T-helper 1 cell treated with Interleukin-12 subunit alpha and Interleukin-12 subunit beta and Interleukin-4 antibody, amounts not matched to agents 30 μg/mL and 1 μg/mL, for 36 hours (primary cell): ENCODE data around the gene ITGA3.
"Not testable (repeated sequence)": the region's sequence is repeated elsewhere in the genome, so short reads cannot be mapped to it uniquely, and the experiment has no call there.

Experiments
- H3K27ac Mint-ChIP-seq: one replicate; pipeline ENCODE4 v1.8.0; 2021; ENCODE audit warnings: mild to moderate bottlenecking, mixed read lengths
- H3K27me3 Mint-ChIP-seq: one replicate; pipeline ENCODE4 v1.8.0; 2021; ENCODE audit warnings: low read depth, mixed read lengths
- H3K36me3 Mint-ChIP-seq: one replicate; pipeline ENCODE4 v1.8.0; 2021; ENCODE audit warnings: low read depth, mixed read lengths
- H3K4me1 Mint-ChIP-seq: one replicate; pipeline ENCODE4 v1.8.0; 2021; ENCODE audit warnings: low read depth, mixed read lengths
- H3K4me3 Mint-ChIP-seq: one replicate; pipeline ENCODE4 v1.8.0; 2021; ENCODE audit warnings: mild to moderate bottlenecking, moderate library complexity, mixed read lengths
- H3K9me3 Mint-ChIP-seq: one replicate; pipeline ENCODE4 v1.8.0; 2021; ENCODE audit warnings: mixed read lengths

Gene ITGA3

GRCh38 chr17:50052822-50053653, 2.9 kb upstream of the ITGA3 start:
- Mint-ChIP-seq H3K27ac (no peak overlapping the region), H3K4me3 (peak overlapping the region; percentile 4), H3K4me1 (peaks cover 54% of the 10 kb centered on the region), H3K27me3 (no peaks in the 10 kb centered on the region), H3K36me3 (peaks cover 5% of the 10 kb centered on the region), H3K9me3 (no peaks in the 10 kb centered on the region)

- H3K9me3 Mint-ChIP-seq, result no peaks in the 10 kb centered on the region
- peaks cover 58% of the 10 kb centered on the region for H3K4me1 Mint-ChIP-seq
- H3K36me3 Mint-ChIP-seq, result peaks cover 5% of the 10 kb centered on the region
- no peak overlapping the region for H3K4me3 Mint-ChIP-seq
- H3K27ac Mint-ChIP-seq, result no peak overlapping the region
- H3K27me3 Mint-ChIP-seq, result no peaks in the 10 kb centered on the region
Observed at GRCh38 chr17:50053654-50053960, 2.3 kb upstream of the ITGA3 start.

- Mint-ChIP-seq H3K27me3 (no peaks in the 10 kb centered on the region), H3K9me3 (no peaks in the 10 kb centered on the region), H3K4me1 (peaks cover 49% of the 10 kb centered on the region), H3K36me3 (peaks cover 3% of the 10 kb centered on the region), H3K27ac (peak overlapping the region; percentile 85), H3K4me3 (peak overlapping the region; percentile 90)
Observed at GRCh38 chr17:50055055-50055425, 870 bp upstream of the ITGA3 start.

GRCh38 chr17:50056217-50056960, 479 bp downstream of the ITGA3 start:
- Mint-ChIP-seq H3K27ac (peak overlapping the region; percentile 67), H3K36me3 (peaks cover 3% of the 10 kb centered on the region), H3K4me1 (peaks cover 36% of the 10 kb centered on the region), H3K9me3 (no peaks in the 10 kb centered on the region), H3K27me3 (no peaks in the 10 kb centered on the region), H3K4me3 (peak overlapping the region; percentile 90)

GRCh38 chr17:50056961-50057330, 1.0 kb downstream of the ITGA3 start:
- H3K27me3 Mint-ChIP-seq, result no peaks in the 10 kb centered on the region
- H3K27ac Mint-ChIP-seq, result peak overlapping the region; percentile 67
- H3K36me3 Mint-ChIP-seq, result peaks cover 3% of the 10 kb centered on the region
- H3K4me3 Mint-ChIP-seq, result peak overlapping the region; percentile 90
- H3K9me3 Mint-ChIP-seq, result no peaks in the 10 kb centered on the region
- peaks cover 31% of the 10 kb centered on the region for H3K4me1 Mint-ChIP-seq

- Mint-ChIP-seq H3K27me3 (no peaks in the 10 kb centered on the region), H3K4me1 (peaks cover 28% of the 10 kb centered on the region), H3K4me3 (peak overlapping the region; percentile 82), H3K9me3 (no peaks in the 10 kb centered on the region), H3K27ac (peak overlapping the region; percentile 39), H3K36me3 (peaks cover 3% of the 10 kb centered on the region)
Observed at GRCh38 chr17:50057521-50057991, 1.6 kb downstream of the ITGA3 start.

GRCh38 chr17:50058296-50058953, 2.5 kb downstream of the ITGA3 start:
- peaks cover 3% of the 10 kb centered on the region for H3K36me3 Mint-ChIP-seq
- H3K4me1 Mint-ChIP-seq, result peaks cover 22% of the 10 kb centered on the region
- H3K27me3 Mint-ChIP-seq, result no peaks in the 10 kb centered on the region
- H3K4me3 Mint-ChIP-seq, result peak overlapping the region; percentile 49
- no peak overlapping the region for H3K27ac Mint-ChIP-seq
- H3K9me3 Mint-ChIP-seq, result no peaks in the 10 kb centered on the region

GRCh38 chr17:50059256-50059655, 3.3 kb downstream of the ITGA3 start:
- Mint-ChIP-seq H3K4me3 (no peak overlapping the region), H3K9me3 (no peaks in the 10 kb centered on the region), H3K27ac (no peak overlapping the region), H3K36me3 (peaks cover 3% of the 10 kb centered on the region), H3K27me3 (no peaks in the 10 kb centered on the region), H3K4me1 (peaks cover 22% of the 10 kb centered on the region)

- H3K4me3 Mint-ChIP-seq, result no peak overlapping the region
- H3K27ac Mint-ChIP-seq, result no peak overlapping the region
- peaks cover 22% of the 10 kb centered on the region for H3K4me1 Mint-ChIP-seq
- H3K36me3 Mint-ChIP-seq, result peaks cover 3% of the 10 kb centered on the region
- no peaks in the 10 kb centered on the region for H3K9me3 Mint-ChIP-seq
- no peaks in the 10 kb centered on the region for H3K27me3 Mint-ChIP-seq
Observed at GRCh38 chr17:50059759-50060273, 3.9 kb downstream of the ITGA3 start.

- Mint-ChIP-seq H3K36me3 (peaks cover 8% of the 10 kb centered on the region), H3K27ac (no peak overlapping the region), H3K27me3 (no peaks in the 10 kb centered on the region), H3K4me1 (peaks cover 17% of the 10 kb centered on the region), H3K4me3 (no peak overlapping the region), H3K9me3 (no peaks in the 10 kb centered on the region)
Observed at GRCh38 chr17:50060951-50061712, 5.2 kb downstream of the ITGA3 start.

- not testable (repeated sequence) for H3K27me3 Mint-ChIP-seq, H3K9me3 Mint-ChIP-seq, H3K36me3 Mint-ChIP-seq, H3K4me3 Mint-ChIP-seq, H3K27ac Mint-ChIP-seq
- H3K4me1 Mint-ChIP-seq, result peaks cover 17% of the 10 kb centered on the region
Observed at GRCh38 chr17:50061713-50062045, 5.8 kb downstream of the ITGA3 start.

GRCh38 chr17:50062293-50063243, 6.7 kb downstream of the ITGA3 start:
- peaks cover 8% of the 10 kb centered on the region for H3K36me3 Mint-ChIP-seq
- no peaks in the 10 kb centered on the region for H3K9me3 Mint-ChIP-seq
- H3K27me3 Mint-ChIP-seq, result no peaks in the 10 kb centered on the region
- H3K27ac Mint-ChIP-seq, result no peak overlapping the region
- peaks cover 13% of the 10 kb centered on the region for H3K4me1 Mint-ChIP-seq
- no peak overlapping the region for H3K4me3 Mint-ChIP-seq

- Mint-ChIP-seq H3K9me3 (no peaks in the 10 kb centered on the region), H3K4me3 (no peak overlapping the region), H3K4me1 (peaks cover 5% of the 10 kb centered on the region), H3K27me3 (no peaks in the 10 kb centered on the region), H3K36me3 (peaks cover 9% of the 10 kb centered on the region), H3K27ac (no peak overlapping the region)
Observed at GRCh38 chr17:50063561-50064252, 7.8 kb downstream of the ITGA3 start.
